Adrenal gland (tissue), 12 donors: ENCODE measurements around the gene TRIP11. TPM values are rescaled to one million over a fixed set of nuclear protein-coding genes. Genes with fewer than 3 reads are reported as not detected.
"Not testable (repeated sequence)": the region's sequence is repeated elsewhere in the genome, so short reads cannot be mapped to it uniquely, and the experiment has no call there.

ENCODE experiments used
- DNase-seq, 7 donors: peaks; one replicate each; pipeline ENCODE4 v3.0.0-alpha.2; 2019 to 2020
- H3K27ac ChIP-seq, 5 donors: fragments of 200-600 bp; sonication (generic) in 4 of 5; 1 replicate in 3 of 5; 2 replicates in 2 of 5; pipeline versions ENCODE4 v1.5.1 to v1.8.0; 2016 to 2020; ENCODE audit warnings: mild to moderate bottlenecking in 1 of 5
- H3K27me3 ChIP-seq: fragments of 200-600 bp; 2 replicates; pipeline ENCODE4 v1.8.0; 2021
- H3K36me3 ChIP-seq, 2 donors: fragments of 200-600 bp; replicated peaks in 1 of 2; 1 replicate in 1 of 2; 2 replicates in 1 of 2; pipeline versions ENCODE4 v1.5.1 to v1.8.0; 2018 to 2022
- H3K4me1 ChIP-seq, 2 donors: fragments of 200-600 bp; replicated peaks in 1 of 2; 1 replicate in 1 of 2; 2 replicates in 1 of 2; pipeline versions ENCODE4 v1.5.1 to v1.8.0; 2018 to 2021
- H3K4me3 ChIP-seq, 4 donors: fragments of 200-600 bp; sonication (generic) in 3 of 4; one replicate each; pipeline ENCODE4 v1.5.1; 2016 to 2018
- H3K9me3 ChIP-seq, 3 donors: fragments of 200-600 bp; sonication (generic) in 1 of 3; replicated peaks in 1 of 3; 1 replicate in 2 of 3; 2 replicates in 1 of 3; pipeline versions ENCODE4 v1.5.1 to v1.8.0; 2016 to 2021
- CTCF ChIP-seq, 6 experiments: fragments of 450-650 bp in 4 of 6; fragments of 200-600 bp in 2 of 6; sonication (generic) in 1 of 6; IDR thresholded peaks; 1 replicate in 5 of 6; 2 replicates in 1 of 6; pipeline versions ENCODE4 v1.5.1 to v1.8.0; 2016 to 2021; ENCODE audit warnings: antibody characterized with exemption in 6 of 6, mild to moderate bottlenecking in 2 of 6, moderate library complexity in 1 of 6
- POLR2A ChIP-seq, 2 donors: fragments of 450-650 bp; IDR thresholded peaks; one replicate each; pipeline ENCODE4 v1.6.1; 2017; ENCODE audit warnings: antibody characterized with exemption in 2 of 2, mild to moderate bottlenecking in 2 of 2, moderate library complexity in 1 of 2
- WGBS, 4 donors: extraction: QIAGEN DNeasy Blood & Tissue Kit in 2 of 4; methylation state at CpG; one replicate each; pipeline versions ENCODE4 v1.1.5 to v1.1.7; 2013 to 2017; 5-methylcytosine and 5-hydroxymethylcytosine counted together
- intact Hi-C, 2 donors: fragments of 100-400 bp; cut with DNase I; formaldehyde crosslinking; loops; one replicate each; pipeline versions ENCODE4 v1.14.1 to v1.15.0; 2022 to 2023
- polyA plus RNA-seq, 3 donors: library from polyadenylated mRNA; stranded (reverse); fragments of 200-250 nt in 2 of 3; fragments of 350-450 nt in 1 of 3; fragmentation: Illumina TruSeq in 1 of 3; extraction: RNeasy Lipid Tissue Mini Kit (QIAGEN cat#74804) in 1 of 3; gene quantifications; one replicate each; pipeline ENCODE4 v1.2.3, GENCODE V29; 2013 to 2014
- total RNA-seq, 9 donors: library from RNA; depleted of rRNA in 4 of 9; stranded (reverse); fragments of >200 nt in 4 of 9; fragments of 120-200 nt in 1 of 9; fragmentation: NEBNext Ultra II Directional in 1 of 9; extraction: Animal tissue kit (Norgen Biotek cat#: 25700) in 1 of 9; gene quantifications; one replicate each; pipeline versions ENCODE4 v1.1.0 to v1.2.4, GENCODE V29; 2013 to 2023
- donor health status: healthy with polysubstance abuse.
- donor health status: Bipolar disorder and iron deficiency.
- donor health status: DM: yes; HTN: yes; CAD: no.
- donor health status: DM: no; HTN: no; CAD: no.
- donor health status: DM: no; HTN: no; CAD: no.
- donor health status: DM: yes; HTN: yes; CAD: no.

Gene TRIP11
- total and polyA plus RNA-seq, 12 donors: 3.6 to 67.4 (median 34.7) TPM

GRCh38 chr14:92058006-92058917, 18.4 kb upstream of the TRIP11 start:
- H3K36me3 ChIP-seq: peaks cover 0 to 1% of the 10 kb centered on the region in 2 donors
- intact Hi-C loops: no loop called here
- no peaks in the 10 kb centered on the region for H3K9me3 ChIP-seq
- no peak overlapping the region for H3K4me3 ChIP-seq
- DNase-seq: no peak
- WGBS, 4 donors: 78 to 85% (median 84%) methylated on average over 9 of the region's 9 CpGs
- TF ChIP-seq CTCF (IDR thresholded peaks at IDR 0.05) (no peak), POLR2A (IDR thresholded peaks at IDR 0.05) (no peak)
- H3K4me1 ChIP-seq: no peaks in the 10 kb centered on the region
- no peak overlapping the region for H3K27ac ChIP-seq
- no peaks in the 10 kb centered on the region for H3K27me3 ChIP-seq

GRCh38 chr14:92049781-92050180, 9.9 kb upstream of the TRIP11 start:
- WGBS, 4 donors: 79 to 95% (median 81%) methylated on average over 3 of the region's 3 CpGs

GRCh38 chr14:92049221-92049620, 9.4 kb upstream of the TRIP11 start:
- H3K9me3 ChIP-seq, intact Hi-C loops, H3K27ac ChIP-seq, H3K4me1 ChIP-seq, H3K27me3 ChIP-seq, H3K4me3 ChIP-seq, H3K36me3 ChIP-seq: not testable (repeated sequence)
- 97 to 99% (median 98%) methylated on average over 12 of the region's 12 CpGs for WGBS, 4 donors
- DNase-seq: peak in 1 of 7 donors; percentile 39

More at GRCh38 chr14:92049781-92050180, 9.9 kb upstream of the TRIP11 start:
- no peak for DNase-seq
- Histone ChIP-seq H3K4me3 (no peak overlapping the region), H3K9me3 (no peaks in the 10 kb centered on the region), H3K4me1 (no peaks in the 10 kb centered on the region), H3K27ac (no peak overlapping the region), H3K27me3 (no peaks in the 10 kb centered on the region), H3K36me3 (no peaks in the 10 kb centered on the region)
- intact Hi-C loops: no loop called here
- TF ChIP-seq CTCF (IDR thresholded peaks at IDR 0.05) (no peak), POLR2A (IDR thresholded peaks at IDR 0.05) (no peak)

- H3K4me3 ChIP-seq, H3K36me3 ChIP-seq, H3K4me1 ChIP-seq, H3K27me3 ChIP-seq, H3K9me3 ChIP-seq, H3K27ac ChIP-seq, intact Hi-C loops: not testable (repeated sequence)
- 92 to 98% (median 95%) methylated on average over 7 of the region's 7 CpGs for WGBS, 4 donors
- DNase-seq: peak in 1 of 7 donors; percentile 20
Measured at GRCh38 chr14:92045904-92046303, 6.0 kb upstream of the TRIP11 start.

GRCh38 chr14:92041766-92042165, 1.9 kb upstream of the TRIP11 start:
- intact Hi-C loops, H3K27me3 ChIP-seq, H3K9me3 ChIP-seq, H3K27ac ChIP-seq, H3K36me3 ChIP-seq, H3K4me3 ChIP-seq: not testable (repeated sequence)
- DNase-seq: peak in 1 of 7 donors; percentile 41
- WGBS, 4 donors: 78 to 100% (median 90%) methylated on average over 2 of the region's 2 CpGs
- H3K4me1 ChIP-seq: peaks cover 14 to 25% of the 10 kb centered on the region in 2 donors
